ACC112 (cell line): ENCODE results near the gene PALM2AKAP2.
"Not testable (repeated sequence)": the region's sequence is repeated elsewhere in the genome, so short reads cannot be mapped to it uniquely, and the experiment has no call there.

ENCODE experiments used
- H2AFZ ChIP-seq: fragments of 200-600 bp; sonication (generic); one replicate; pipeline ENCODE4 v1.6.0; 2017; ENCODE audit warnings: antibody characterized with exemption, low read length; ENCODE audit not compliant: unreplicated experiment
- H3K27ac ChIP-seq: fragments of 200-600 bp; sonication (generic); 2 replicates; pipeline ENCODE4 v1.5.1; 2014; ENCODE audit warnings: low read depth, mild to moderate bottlenecking, antibody characterized with exemption, low read length, moderate library complexity
- H3K27me3 ChIP-seq: fragments of 200-600 bp; sonication (generic); 2 replicates; pipeline ENCODE4 v1.6.1; 2014; ENCODE audit warnings: mild to moderate bottlenecking, antibody characterized with exemption, low read length, moderate library complexity, mixed read lengths; ENCODE audit not compliant: insufficient read depth
- H3K36me3 ChIP-seq: fragments of 200-600 bp; sonication (generic); 2 replicates; pipeline ENCODE4 v1.6.1; 2016; ENCODE audit warnings: mild to moderate bottlenecking, antibody characterized with exemption, low read length, moderate library complexity, mixed read lengths; ENCODE audit not compliant: insufficient read depth
- H3K4me1 ChIP-seq: fragments of 200-600 bp; sonication (generic); one replicate; pipeline ENCODE4 v1.6.1; 2016; ENCODE audit warnings: low read length, mixed read lengths; ENCODE audit not compliant: insufficient read depth, unreplicated experiment, control insufficient read depth
- H3K4me3 ChIP-seq: fragments of 200-600 bp; sonication (generic); 2 replicates; pipeline ENCODE4 v1.5.1; 2014; ENCODE audit warnings: mild to moderate bottlenecking, low read depth, low read length
- H3K79me2 ChIP-seq: fragments of 200-600 bp; sonication (generic); one replicate; pipeline ENCODE4 v1.6.0; 2016; ENCODE audit warnings: low read length; ENCODE audit not compliant: control insufficient read depth, unreplicated experiment, insufficient read depth

The PALM2AKAP2 gene

DNA sequence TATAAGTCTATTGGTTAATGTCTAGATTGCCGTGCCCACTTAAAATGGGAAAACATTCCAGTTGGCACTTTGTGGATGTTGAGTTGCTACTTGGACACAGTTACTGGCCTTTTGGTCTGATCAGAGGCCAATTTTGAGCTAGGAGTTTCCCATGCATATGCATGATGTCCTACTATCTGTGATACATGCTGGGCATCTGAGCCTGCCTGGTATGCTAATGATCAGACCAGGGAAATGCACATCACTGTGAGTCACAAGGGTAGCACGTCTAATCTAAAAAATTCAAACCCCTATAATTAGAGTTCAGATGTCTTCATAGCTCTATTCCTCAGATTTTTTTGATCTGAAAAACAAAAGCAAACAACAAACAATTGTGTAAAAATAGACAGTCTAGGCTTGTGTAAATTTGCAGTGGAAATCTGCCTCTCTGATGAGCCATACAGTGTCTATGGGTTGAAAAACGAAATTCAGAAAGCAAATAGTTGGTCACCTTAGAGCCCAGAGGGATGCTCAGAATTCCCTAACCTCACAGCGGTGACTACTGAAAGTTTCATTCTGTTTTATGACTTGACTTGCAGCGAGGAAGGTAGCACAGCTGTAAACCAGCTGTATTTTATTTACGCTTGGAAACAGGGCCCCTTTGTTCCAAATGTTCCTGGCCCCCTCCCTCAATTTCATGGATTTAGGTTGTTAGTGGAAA, 37.3 kb downstream of the PALM2AKAP2 start:
- H3K79me2 ChIP-seq = peaks cover 2% of the 10 kb centered on the region
- peak overlapping the region; percentile 17; the same call in 1 of the 2 replicates for H3K4me3 ChIP-seq
- H2AFZ ChIP-seq = no peak overlapping the region
- peak overlapping the region; percentile 94 for H3K27ac ChIP-seq
- no peaks in the 10 kb centered on the region for H3K27me3 ChIP-seq
- peaks cover 42% of the 10 kb centered on the region for H3K4me1 ChIP-seq
- H3K36me3 ChIP-seq = no peaks in the 10 kb centered on the region; the same call in 1 of the 2 replicates

DNA sequence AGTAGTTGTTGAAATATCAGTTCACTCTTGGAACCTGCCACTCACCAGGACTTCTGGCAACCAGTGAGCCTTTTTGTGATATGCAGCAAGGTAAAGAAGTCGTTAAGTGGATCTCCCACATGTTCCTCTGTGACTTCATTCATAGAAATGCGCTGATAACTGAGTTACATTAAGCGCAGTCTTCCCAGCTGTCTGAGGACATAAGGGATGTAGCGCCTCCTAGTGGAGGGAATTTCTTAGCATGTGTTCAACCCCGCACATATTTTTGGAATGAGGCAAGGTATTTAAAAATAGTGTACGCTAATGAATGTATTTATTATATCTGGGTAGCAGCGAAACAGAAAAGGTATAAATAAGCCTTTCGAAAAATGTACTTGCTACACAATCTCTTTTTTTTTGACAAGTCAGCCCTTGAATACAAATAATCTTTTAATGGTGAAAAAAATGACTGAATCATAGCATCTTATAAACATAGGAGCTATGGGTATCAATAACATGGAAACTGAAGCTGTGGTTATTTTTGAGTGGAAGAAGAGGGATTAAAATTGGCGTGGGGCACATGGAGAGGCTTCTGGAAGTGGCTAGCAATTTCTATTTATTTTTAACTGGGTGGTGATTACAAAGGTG, 38.0 kb downstream of the PALM2AKAP2 start:
- peak overlapping the region; percentile 11; the same call in 1 of the 2 replicates for H3K4me3 ChIP-seq
- no peaks in the 10 kb centered on the region; the same call in 1 of the 2 replicates for H3K36me3 ChIP-seq
- H3K27me3 ChIP-seq = no peaks in the 10 kb centered on the region
- H2AFZ ChIP-seq = peak overlapping the region; percentile 17
- peaks cover 2% of the 10 kb centered on the region for H3K79me2 ChIP-seq
- H3K27ac ChIP-seq = peak overlapping the region; percentile 94
- peaks cover 42% of the 10 kb centered on the region for H3K4me1 ChIP-seq

DNA sequence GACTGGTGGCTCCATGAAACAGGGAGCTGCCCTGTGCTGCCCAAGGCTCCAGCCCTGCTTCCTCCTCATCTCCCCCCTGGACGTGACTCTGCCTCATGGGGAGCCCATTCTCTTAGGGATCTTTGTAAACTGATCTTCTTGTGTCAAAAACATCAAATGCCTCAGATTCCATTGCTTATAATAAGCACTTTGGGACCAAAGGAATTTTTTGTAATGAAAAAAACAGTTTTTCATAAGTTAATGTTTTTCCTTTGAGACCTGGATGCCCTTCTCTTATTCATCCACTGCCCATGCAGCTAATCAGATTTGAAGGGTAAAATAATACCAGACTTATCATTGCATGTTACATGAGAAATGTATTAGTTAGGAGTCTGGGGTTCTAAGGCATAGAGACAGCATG, 41.7 kb downstream of the PALM2AKAP2 start:
- Histone ChIP-seq H3K79me2 (peaks cover 5% of the 10 kb centered on the region), H3K4me3 (no peak overlapping the region), H3K36me3 (no peaks in the 10 kb centered on the region), H3K27me3 (no peaks in the 10 kb centered on the region), H2AFZ (no peak overlapping the region), H3K27ac (no peak overlapping the region), H3K4me1 (peaks cover 23% of the 10 kb centered on the region)

DNA sequence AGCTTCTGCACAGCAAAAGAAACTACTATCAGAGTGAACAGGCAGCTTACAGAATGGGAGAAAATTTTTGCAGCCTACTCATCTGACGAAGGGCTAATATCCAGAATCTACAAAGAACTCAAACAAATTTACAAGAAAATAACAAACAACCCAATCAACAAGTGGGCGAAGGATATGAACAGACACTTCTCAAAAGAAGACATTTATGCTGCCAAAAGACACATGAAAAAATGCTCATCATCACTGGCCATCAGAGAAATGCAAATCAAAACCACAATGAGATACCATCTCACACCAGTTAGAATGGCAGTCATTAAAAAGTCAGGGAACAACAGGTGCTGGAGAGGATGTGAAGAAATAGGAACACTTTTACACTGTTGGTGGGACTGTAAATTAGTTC, 45.4 kb downstream of the PALM2AKAP2 start:
- not testable (repeated sequence) for H3K79me2 ChIP-seq, H3K4me1 ChIP-seq

DNA sequence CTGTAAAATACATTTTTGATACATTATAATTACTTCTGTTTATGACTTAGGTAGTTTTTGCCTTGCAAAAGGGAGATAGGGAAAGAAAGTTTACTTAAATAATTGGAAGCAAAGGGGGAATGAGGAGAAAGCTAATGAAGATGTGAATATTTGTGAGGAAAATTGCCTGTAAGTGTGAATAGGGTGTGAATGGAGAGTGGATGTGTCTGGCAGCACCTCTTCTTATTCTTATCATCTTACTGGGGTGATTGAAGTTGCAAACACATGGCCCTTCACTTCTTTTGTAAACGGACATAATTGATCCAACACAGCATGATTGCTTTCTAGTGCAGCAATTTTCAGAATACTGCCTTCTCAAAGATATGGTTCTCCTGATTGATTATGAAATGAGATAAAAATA, 46.6 kb downstream of the PALM2AKAP2 start:
- Histone ChIP-seq H3K4me3 (no peak overlapping the region), H3K79me2 (peaks cover 2% of the 10 kb centered on the region), H3K27me3 (no peaks in the 10 kb centered on the region), H2AFZ (no peak overlapping the region), H3K4me1 (peaks cover 5% of the 10 kb centered on the region), H3K27ac (no peak overlapping the region), H3K36me3 (no peaks in the 10 kb centered on the region)

More for the DNA sequence above, 45.4 kb downstream of the PALM2AKAP2 start:
- not testable (repeated sequence) for H3K36me3 ChIP-seq, H2AFZ ChIP-seq, H3K27ac ChIP-seq, H3K27me3 ChIP-seq, H3K4me3 ChIP-seq

DNA sequence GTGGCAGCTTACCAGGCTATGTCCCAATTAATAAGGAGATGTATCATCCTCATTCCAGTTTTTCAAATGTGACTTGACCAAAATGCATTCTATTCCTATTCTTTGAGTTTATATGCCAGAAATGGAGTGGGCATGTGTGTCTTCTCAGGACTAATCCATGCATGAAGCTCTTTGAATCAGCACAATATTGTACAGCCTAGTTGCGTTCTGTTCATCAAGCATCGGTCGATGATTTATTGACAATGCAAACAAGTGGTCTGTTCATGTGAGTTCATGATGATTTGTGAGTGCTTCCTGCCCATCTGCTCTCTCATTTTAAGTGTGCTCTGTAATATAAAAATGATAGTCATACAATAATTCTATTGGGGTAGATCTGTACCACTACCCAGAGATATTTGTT, 48.3 kb downstream of the PALM2AKAP2 start:
- Histone ChIP-seq H3K4me1 (no peaks in the 10 kb centered on the region), H3K27me3 (no peaks in the 10 kb centered on the region), H3K79me2 (peaks cover 2% of the 10 kb centered on the region)

More for the DNA sequence above, 48.3 kb downstream of the PALM2AKAP2 start:
- H3K36me3 ChIP-seq = no peaks in the 10 kb centered on the region
- H3K27ac ChIP-seq = no peak overlapping the region
- H2AFZ ChIP-seq = no peak overlapping the region
- no peak overlapping the region for H3K4me3 ChIP-seq
